Prostate gland (tissue), 2 donors: ENCODE measurements around the gene TRAPPC3. TPM values are rescaled to one million over a fixed set of nuclear protein-coding genes. Genes with fewer than 3 reads are reported as not detected.
"Not testable (repeated sequence)": the region's sequence is repeated elsewhere in the genome, so short reads cannot be mapped to it uniquely, and the experiment has no call there.

Experiments
- DNase-seq: peaks from one replicate; pipeline ENCODE4 v3.0.0-alpha.2; 2019; ENCODE audit warnings: low spot score
- H3K27ac ChIP-seq, 2 donors: fragments of 200-600 bp; sonication (generic); 2 replicates each; pipeline ENCODE4 v1.5.1; 2017 to 2019
- H3K27me3 ChIP-seq: fragments of 200-600 bp; sonication (generic); replicated peaks from 2 replicates; pipeline ENCODE4 v1.5.1; 2019; ENCODE audit not compliant: insufficient read depth
- H3K36me3 ChIP-seq, 2 donors: fragments of 200-600 bp; sonication (generic); 1 replicate in 1 of 2; 2 replicates in 1 of 2; pipeline versions ENCODE4 v1.5.1 to v1.8.1; 2017 to 2019
- H3K4me1 ChIP-seq: fragments of 200-600 bp; sonication (generic); replicated peaks from 2 replicates; pipeline ENCODE4 v1.5.1; 2019
- H3K4me3 ChIP-seq, 2 donors: fragments of 200-600 bp; sonication (generic); 2 replicates each; pipeline ENCODE4 v1.5.1; 2017 to 2019
- H3K9me3 ChIP-seq: fragments of 200-600 bp; sonication (generic); 2 replicates; pipeline ENCODE4 v1.5.1; 2017
- CTCF ChIP-seq, 4 experiments: fragments of 200-600 bp in 2 of 4; fragments of 450-650 bp in 2 of 4; sonication (generic) in 2 of 4; IDR thresholded peaks; 1 replicate in 3 of 4; 2 replicates in 1 of 4; pipeline ENCODE4 v1.5.1; 2016 to 2019; ENCODE audit warnings: antibody characterized with exemption in 4 of 4, mild to moderate bottlenecking in 2 of 4, moderate library complexity in 2 of 4
- POLR2A ChIP-seq: fragments of 450-650 bp; IDR thresholded peaks from one replicate; pipeline ENCODE4 v1.6.1; 2016; ENCODE audit warnings: antibody characterized with exemption, mild to moderate bottlenecking
- POLR2AphosphoS5 ChIP-seq: sonication (generic); formaldehyde crosslinking; IDR thresholded peaks from one replicate; pipeline ENCODE4 v1.6.1; 2017; ENCODE audit warnings: antibody characterized with exemption
- WGBS: methylation state at CpG from one replicate; pipeline ENCODE4 v1.1.5; 2018; 5-methylcytosine and 5-hydroxymethylcytosine counted together
- intact Hi-C: fragments of 100-400 bp; cut with DNase I; formaldehyde crosslinking; loops from one replicate; pipeline ENCODE4 v1.14.2; 2022
- total RNA-seq, 2 donors: library from RNA; depleted of rRNA; stranded (reverse); fragments of >200 nt; gene quantifications; one replicate each; pipeline ENCODE4 v1.1.0, GENCODE V29; 2016

The TRAPPC3 gene
- 10 to 100 TPM; 90.0 to 92.5 TPM for total RNA-seq

GRCh38 chr1:36149237-36149972, at the start of gene TRAPPC3:
TSS of gene TRAPPC3 (minus strand) at chr1:36149486. CDS start at chr1:36149378, 108 bp downstream.
- H3K9me3 ChIP-seq = no peaks in the 10 kb centered on the region
- peaks cover 20% of the 10 kb centered on the region for H3K4me1 ChIP-seq
- TF ChIP-seq CTCF (IDR thresholded peaks at IDR 0.05) (peak; percentile 78 to 100 (median 100)), POLR2A (peak; percentile 95), POLR2AphosphoS5 (peak; percentile 99)
- H3K4me3 ChIP-seq = peak within 1 kb of the TSS; percentile 75 to 84
- peak within 1 kb of the TSS; percentile 93 to 98 for H3K27ac ChIP-seq
- intact Hi-C loops = loop anchor here (1.0 to 10.0 kb wide), 2 partner anchors 75 to 275 kb away; partner anchors contain the start of gene THRAP3
- DNase-seq = peak; percentile 100
- no peaks in the 10 kb centered on the region for H3K27me3 ChIP-seq
- H3K36me3 ChIP-seq = no peaks in the 10 kb centered on the region
- under 1% methylated on average over 56 of the region's 62 CpGs for WGBS

- WGBS = 96% methylated on average over 5 of the region's 5 CpGs
- Histone ChIP-seq H3K27me3 (no peaks in the 10 kb centered on the region), H3K9me3 (no peaks in the 10 kb centered on the region), H3K27ac (peak overlapping the region in 1 of 2 donors; percentile 82), H3K36me3 (no peaks in the 10 kb centered on the region), H3K4me1 (peaks cover 2% of the 10 kb centered on the region), H3K4me3 (no peak overlapping the region)
- TF ChIP-seq POLR2A (no peak), CTCF (IDR thresholded peaks at IDR 0.05) (no peak), POLR2AphosphoS5 (no peak)
- no peak for DNase-seq
- intact Hi-C loops = no loop called here
Observed at GRCh38 chr1:36198641-36199040, 49.4 kb upstream of the TRAPPC3 start.

GRCh38 chr1:36196805-36197204, 47.5 kb upstream of the TRAPPC3 start:
- H3K4me1 ChIP-seq, DNase-seq, H3K36me3 ChIP-seq, H3K4me3 ChIP-seq, H3K9me3 ChIP-seq, H3K27ac ChIP-seq, intact Hi-C loops, H3K27me3 ChIP-seq: not testable (repeated sequence)
- 93% methylated on average over 12 of the region's 12 CpGs for WGBS

- WGBS = 4% methylated on average over 9 of the region's 9 CpGs
- TF ChIP-seq CTCF (IDR thresholded peaks at IDR 0.05) (peak; percentile 51 to 97 (median 95)), POLR2A (no peak), POLR2AphosphoS5 (peak; percentile 92)
Observed at GRCh38 chr1:36187800-36188593, 38.7 kb upstream of the TRAPPC3 start.

GRCh38 chr1:36183309-36183856, 34.1 kb upstream of the TRAPPC3 start:
- Histone ChIP-seq H3K4me1 (peaks cover 11% of the 10 kb centered on the region), H3K9me3 (no peaks in the 10 kb centered on the region), H3K4me3 (no peak overlapping the region), H3K27me3 (no peaks in the 10 kb centered on the region), H3K27ac (peak overlapping the region; percentile 55 to 58), H3K36me3 (peaks cover 9 to 19% of the 10 kb centered on the region in 2 donors)
- 62% methylated on average over 2 of the region's 2 CpGs for WGBS
- peak; percentile 30 for DNase-seq
- intact Hi-C loops = loop anchor here (10.0 kb wide), 1 partner anchor 101 kb away; no protein-coding TSS in a partner anchor
- TF ChIP-seq POLR2AphosphoS5 (peak; percentile 59), POLR2A (no peak), CTCF (IDR thresholded peaks at IDR 0.05) (no peak)

More at GRCh38 chr1:36187800-36188593, 38.7 kb upstream of the TRAPPC3 start:
- H3K4me1 ChIP-seq = peaks cover 11% of the 10 kb centered on the region
- H3K27me3 ChIP-seq = no peaks in the 10 kb centered on the region
- no peaks in the 10 kb centered on the region for H3K9me3 ChIP-seq
- peak; percentile 89 for DNase-seq
- peak overlapping the region; percentile 81 to 90 for H3K27ac ChIP-seq
- H3K4me3 ChIP-seq = no peak overlapping the region
- H3K36me3 ChIP-seq = no peaks in the 10 kb centered on the region
- intact Hi-C loops = loop anchor here (1.0 to 10.0 kb wide), 3 partner anchors 38 to 97 kb away; no protein-coding TSS in a partner anchor
